GM19463 (cell line): ENCODE data around the gene METTL16.

Experiments used
- ATAC-seq: cut with Tn5 transposase; IDR thresholded peaks from one replicate; pipeline ENCODE4 v1.9.1; 2021; ENCODE audit warnings: mild to moderate bottlenecking, moderate library complexity; ENCODE audit not compliant: unreplicated experiment

The METTL16 gene

GRCh38 chr17:2416010-2416734 lies 95.5 kb downstream of the METTL16 start:
- no peak for ATAC-seq

DNA sequence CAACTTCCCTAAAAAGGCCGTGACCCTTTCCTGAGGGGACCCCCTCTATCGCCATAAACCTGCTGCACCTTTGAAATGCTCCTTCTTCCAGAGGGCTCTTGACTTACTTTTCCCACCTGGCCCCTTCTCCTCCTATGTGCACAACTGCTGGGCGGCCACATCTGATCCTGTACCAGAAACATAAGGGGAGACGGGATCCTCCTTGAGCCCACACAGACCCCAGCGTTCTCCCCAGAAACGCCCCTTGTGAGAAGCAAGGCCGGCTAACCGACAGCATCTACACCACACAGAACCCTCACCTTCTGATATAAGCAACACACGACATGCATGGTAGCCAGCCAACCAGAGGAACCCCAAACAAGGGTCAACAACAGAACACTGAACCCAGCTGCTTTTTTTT lies 96.6 kb downstream of the METTL16 start:
- ATAC-seq = no peak

DNA sequence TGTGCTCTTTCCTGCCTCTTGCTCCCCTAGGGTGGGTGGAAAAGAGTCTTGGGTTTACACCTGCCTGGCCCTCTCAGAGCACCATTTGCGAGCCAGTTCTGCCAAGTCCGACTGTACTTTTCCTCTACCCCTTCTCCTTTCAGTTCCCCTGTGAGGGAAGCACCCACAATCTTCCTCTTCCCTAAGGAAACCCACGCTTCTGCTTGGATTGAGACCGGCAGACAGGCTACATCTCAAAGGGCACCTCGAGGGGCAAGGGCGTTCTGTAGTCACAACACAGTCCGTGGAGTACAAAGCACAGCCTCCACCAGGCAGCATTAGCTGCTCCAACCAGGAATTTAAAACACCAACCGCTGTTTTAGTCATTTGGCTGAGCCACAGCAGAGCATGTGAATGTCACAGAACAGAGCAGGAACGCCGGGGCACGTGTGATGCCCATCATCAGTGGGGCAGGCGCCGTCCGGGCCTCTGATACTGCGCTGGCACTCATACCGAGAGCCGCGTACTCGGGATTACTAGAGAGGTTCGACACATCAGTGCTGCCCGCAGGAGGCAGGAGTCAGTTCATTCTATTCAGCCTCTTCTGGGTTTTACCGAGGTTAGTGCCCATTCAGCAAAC lies 97.1 kb downstream of the METTL16 start:
- no peak for ATAC-seq

DNA sequence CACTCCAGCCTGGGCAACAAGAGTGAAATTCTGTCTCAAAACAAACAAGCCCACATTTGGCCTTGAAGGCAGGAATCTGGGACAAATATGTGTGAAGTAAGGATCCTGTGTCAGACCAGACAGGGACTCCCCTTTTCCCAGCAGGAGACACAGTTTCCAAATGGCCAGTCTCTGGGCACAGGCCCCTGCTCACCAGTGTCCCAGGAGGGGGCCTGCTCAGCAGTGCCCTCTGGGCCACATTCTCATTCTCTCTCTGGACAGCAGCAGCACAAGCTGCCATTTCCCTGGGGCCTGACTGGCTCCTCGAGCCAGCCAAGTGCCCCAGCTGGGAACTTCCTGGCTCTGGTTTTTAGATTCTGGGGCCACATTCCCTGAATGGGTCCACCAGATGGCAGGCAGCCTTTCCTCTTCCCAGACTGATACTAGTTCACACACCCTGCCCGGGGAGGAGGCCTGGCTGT lies 99.1 kb downstream of the METTL16 start:
- no peak for ATAC-seq

- no peak for ATAC-seq
Measured at GRCh38 chr17:2410951-2411350, 100.7 kb downstream of the METTL16 start.

DNA sequence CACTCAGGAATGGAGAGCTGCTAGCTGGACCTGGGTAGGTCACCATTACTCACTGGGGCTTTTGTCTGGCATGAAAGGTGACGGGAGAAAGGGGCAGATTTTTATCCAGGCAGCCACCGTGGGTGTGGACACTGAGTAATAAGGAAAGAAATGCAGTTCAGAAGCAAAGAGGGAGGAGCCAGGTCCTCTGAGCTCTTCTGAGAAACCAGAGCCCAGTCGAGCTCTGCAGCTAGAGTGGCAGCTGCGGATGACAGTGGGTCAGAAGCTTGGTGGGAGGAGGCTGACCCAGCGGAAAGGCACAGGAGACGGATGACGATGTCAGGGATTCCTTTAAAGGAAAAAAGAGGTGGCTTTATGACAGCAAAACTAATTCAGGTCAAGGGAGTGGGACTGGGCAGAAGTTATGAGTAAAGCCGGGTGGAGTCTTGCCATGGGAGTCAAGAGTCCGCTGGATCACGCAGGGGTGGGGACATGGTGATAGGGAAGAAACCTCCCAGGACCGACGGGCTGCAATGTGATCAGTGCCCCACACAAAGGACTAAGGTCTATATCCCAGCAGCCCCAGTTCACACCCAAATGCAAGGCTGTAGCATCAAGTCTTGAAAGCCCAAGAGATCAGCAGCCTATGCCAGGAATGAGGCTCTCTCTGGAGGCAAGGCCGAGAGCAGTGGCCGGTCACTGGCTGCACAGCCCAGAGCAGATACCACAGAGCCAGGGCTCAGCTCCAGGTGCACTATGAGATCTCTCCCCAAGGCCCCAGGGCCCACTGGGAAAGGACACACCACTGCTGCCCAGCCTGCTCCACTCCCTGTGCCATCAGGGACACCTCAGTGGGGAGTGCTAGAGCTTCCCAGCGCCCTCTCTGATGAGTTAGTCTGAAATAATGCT lies 104.5 kb downstream of the METTL16 start:
- ATAC-seq = no peak

- ATAC-seq = no peak
Measured at GRCh38 chr17:2406271-2406902, 105.3 kb downstream of the METTL16 start.

GRCh38 chr17:2405247-2405926 lies 106.3 kb downstream of the METTL16 start:
- no peak for ATAC-seq

GRCh38 chr17:2403044-2403443 lies 108.6 kb downstream of the METTL16 start:
- no peak for ATAC-seq

GRCh38 chr17:2402544-2402943 lies 109.1 kb downstream of the METTL16 start:
- no peak for ATAC-seq

DNA sequence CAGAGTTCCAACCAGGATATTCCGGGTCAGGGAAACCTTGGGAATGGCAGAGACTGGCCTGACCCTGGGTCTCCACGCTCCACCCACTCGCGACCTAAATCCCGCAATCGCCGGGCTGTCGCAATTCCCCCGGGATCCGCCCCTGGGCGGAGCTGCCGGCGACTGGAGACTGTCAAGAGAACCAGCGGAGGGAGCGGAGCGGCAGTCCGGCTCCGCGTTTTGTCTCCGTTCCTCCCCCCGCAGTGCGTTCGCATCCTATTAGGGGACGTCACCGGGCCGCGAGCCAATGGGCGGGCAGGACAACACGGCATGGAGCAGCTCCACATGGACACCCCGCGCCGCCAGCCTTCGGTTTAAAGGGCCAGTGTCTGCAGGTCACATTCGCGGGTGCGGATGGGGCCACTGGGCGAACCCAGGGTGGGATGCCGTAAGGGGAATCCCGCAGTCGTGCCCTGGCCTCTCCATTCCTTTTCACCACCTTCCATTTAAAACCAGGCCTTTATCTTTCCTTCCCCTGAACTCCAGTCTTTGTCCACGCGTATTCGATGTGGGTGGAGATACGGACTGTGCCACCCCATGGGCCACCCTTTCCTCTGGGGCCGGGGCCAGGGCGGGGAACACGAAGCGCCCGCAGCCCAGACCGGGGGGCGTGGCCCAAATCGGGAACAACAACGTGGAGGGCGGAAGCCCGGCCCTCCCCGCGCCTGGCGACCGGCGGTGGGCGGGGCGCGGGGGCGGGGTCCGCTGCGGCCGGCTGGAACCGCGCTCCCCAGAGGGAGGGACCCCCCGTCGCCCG lies 110.1 kb downstream of the METTL16 start:
- peak; percentile 39 for ATAC-seq

- ATAC-seq = peak; percentile 28
Measured at GRCh38 chr17:2400877-2401425, 110.7 kb downstream of the METTL16 start, which contains the start of gene MNT. MNT (minus strand) TSS chr17:2401060; CDS start chr17:2400712, 348 bp downstream.

- ATAC-seq = no peak
Measured at GRCh38 chr17:2400474-2400866, 111.2 kb downstream of the METTL16 start.

DNA sequence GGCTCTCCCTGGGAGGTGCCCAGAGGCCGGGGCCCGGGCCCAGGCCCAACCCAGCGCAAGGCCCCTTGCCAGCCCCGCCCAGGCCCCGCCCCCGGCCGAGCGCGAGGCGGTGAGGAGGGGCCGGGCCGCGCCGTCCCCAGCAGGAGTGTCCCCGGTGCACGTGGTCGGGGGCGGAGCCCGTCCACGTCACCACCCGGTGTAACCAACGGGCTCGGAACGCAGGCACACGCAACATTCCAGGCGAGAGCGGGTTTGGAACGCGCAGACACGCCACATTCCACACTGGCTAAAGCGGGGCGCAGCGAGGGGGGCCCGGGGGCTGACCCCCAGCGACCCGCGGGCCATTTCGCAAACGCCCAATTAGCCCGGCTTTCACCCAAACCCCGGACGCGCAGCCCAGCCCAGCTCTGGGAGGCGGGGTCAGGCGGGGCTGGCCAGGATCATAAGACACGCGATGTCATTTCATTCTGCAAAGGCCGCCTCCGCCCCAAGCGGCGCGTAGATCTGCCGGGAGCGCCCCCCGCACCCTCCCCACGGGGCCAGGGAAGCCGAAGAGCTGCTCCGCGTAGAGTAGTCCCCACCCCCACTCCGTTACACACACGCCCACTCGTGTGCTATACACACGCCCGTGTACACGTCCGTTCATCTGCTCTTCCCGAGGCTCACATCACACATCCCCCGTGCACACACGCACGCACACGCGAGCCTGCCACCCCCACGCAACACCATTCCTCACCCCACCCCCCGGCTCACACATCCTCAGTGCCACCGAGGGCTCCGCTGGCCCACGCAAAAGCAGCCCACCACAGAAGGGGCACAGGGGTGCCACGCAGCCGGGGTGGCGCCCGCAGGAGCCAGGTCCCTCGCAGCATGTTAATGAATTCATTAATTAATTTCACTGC lies 111.9 kb downstream of the METTL16 start:
- peak; percentile 48 for ATAC-seq

DNA sequence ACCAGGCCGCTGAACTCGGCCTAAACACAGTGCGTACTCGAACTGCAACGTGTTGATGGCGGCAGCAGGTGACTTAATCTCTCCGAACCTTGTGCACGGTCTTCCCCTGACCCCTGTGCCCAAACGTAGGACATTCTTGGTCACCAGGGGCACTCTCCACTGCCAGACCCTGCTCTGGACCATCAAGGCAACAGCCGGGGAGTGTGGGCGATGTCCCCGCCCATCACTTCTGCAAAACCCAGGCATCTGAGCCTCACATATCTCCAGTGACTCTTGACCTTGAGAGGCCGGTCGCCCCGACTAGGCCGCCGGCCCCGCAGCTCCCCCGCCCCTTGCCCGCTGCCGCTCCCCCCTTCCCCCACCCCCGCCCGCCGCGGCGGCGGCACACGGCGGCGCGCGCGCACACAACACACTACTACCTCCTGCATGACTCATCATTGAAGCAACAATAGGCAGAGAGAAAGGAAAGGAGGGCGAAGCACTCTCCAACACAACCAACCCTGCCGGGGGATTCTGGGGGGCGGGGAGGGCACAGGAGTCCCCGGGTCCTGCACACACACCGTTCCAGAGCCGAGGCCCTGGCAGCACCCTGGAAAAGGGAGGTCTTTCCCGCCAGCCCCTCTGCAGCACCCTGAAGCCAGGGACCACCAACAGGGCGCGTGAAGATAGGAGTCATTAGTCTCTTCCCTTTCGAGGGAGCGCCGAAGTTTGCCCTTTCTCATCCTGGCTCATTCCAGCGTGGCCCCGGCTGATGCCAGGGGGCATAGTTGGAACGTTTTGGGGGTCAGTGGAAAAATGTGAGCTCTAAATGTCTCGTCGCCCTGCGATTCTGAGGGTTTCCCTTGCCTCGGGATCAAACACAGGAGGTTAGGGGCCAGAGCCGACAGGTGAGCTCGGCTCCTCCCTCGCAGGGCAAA lies 112.8 kb downstream of the METTL16 start:
- no peak for ATAC-seq

- ATAC-seq = no peak
Measured at GRCh38 chr17:2398182-2398581, 113.5 kb downstream of the METTL16 start.
